COLO668 (cell line): ENCODE results near the gene UGGT2.
"Not testable (repeated sequence)": the region's sequence is repeated elsewhere in the genome, so short reads cannot be mapped to it uniquely, and the experiment has no call there.

ENCODE experiments used
- DNase-seq: peaks from one replicate; lab custom pipeline; 2025; ENCODE audit not compliant: unreplicated experiment; lab: John Stamatoyannopoulos, UW

The UGGT2 gene

GRCh38 chr13:96051946-96052345, 1.3 kb downstream of the UGGT2 start:
- not testable (repeated sequence) for DNase-seq

- not testable (repeated sequence) for DNase-seq
Measured at GRCh38 chr13:96051491-96051890, 1.7 kb downstream of the UGGT2 start.

DNA sequence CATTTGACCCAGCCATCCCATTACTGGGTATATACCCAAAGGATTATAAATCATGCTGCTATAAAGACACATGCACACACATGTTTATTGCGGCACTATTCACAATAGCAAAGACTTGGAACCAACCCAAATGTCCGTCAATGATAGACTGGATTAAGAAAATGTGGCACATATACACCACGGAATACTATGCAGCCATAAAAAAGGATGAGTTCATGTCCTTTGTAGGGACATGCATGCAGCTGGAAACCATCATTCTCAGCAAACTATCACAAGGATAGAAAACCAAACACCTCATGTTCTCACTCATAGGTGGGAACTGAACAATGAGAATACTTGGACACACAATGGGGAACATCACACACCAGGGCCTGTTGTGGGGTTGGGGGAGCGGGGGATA, 2.2 kb downstream of the UGGT2 start:
- not testable (repeated sequence) for DNase-seq

GRCh38 chr13:96046449-96047126, 6.6 kb downstream of the UGGT2 start:
- DNase-seq, result not testable (repeated sequence)

DNA sequence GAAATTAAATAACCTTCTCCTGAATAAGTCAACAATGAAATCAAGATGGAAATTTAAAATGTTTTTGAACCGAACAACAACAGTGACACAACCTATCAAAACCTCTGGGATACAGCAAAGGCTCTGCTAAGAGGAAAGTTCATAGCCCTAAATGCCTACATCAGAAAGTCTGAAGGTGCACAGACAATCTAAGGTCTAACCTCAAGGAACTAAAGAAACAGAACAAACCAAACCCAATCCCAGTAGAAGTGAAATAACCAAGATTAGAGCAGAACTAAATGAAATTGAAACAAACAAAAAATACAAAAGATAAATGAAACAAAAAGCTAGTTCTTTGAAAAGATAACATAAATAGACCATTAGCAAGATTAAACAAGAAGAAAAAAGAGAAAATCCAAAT, 9.0 kb downstream of the UGGT2 start:
- no peak for DNase-seq

- DNase-seq, result no peak
Measured at GRCh38 chr13:96041326-96042110, 11.7 kb downstream of the UGGT2 start.

DNA sequence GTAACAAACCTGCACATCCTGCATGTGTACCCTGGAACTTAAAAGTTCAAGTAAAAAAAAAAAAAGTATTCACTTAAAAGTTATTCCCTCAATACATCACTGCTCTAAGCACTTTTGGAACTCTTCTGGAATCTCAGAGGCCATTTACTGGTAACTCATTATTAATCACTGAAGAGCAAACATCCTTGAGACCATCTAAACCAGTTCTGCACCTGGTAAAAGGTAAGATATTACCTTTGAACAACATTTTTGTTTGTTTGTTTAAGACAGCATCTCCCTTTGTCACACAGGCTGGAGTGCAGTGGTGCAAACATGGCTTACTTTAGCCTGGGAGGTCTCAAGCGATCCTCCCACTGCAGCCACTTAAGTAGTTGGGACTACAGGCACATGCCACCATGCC, 16.7 kb downstream of the UGGT2 start:
- DNase-seq, result no peak

- peak; percentile 35 for DNase-seq
Measured at GRCh38 chr13:96034662-96035061, 18.5 kb downstream of the UGGT2 start.

GRCh38 chr13:96033220-96034015, 19.8 kb downstream of the UGGT2 start:
- DNase-seq, result no peak

GRCh38 chr13:96032717-96033116, 20.5 kb downstream of the UGGT2 start:
- DNase-seq, result no peak

DNA sequence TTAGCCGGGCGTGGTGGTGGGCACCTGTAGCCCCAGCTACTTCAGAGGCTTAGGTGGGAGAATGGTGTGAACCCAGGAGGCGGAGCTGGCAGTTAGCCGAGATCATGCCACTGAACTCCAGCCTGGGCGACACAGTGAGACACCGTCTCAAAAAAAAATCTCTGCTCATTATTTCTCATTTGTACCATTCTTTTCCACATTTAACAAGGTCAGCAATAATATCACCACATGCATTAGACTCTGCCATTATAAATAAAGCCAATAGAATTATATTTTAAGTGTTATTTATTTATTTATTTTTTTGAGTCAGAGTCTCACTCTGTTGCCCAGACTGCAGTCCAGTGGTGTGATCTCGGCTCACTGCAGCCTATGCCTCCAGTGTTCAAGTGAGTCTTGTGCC, 24.2 kb downstream of the UGGT2 start:
- DNase-seq, result no peak

- no peak for DNase-seq
Measured at GRCh38 chr13:96027496-96027895, 25.7 kb downstream of the UGGT2 start.

DNA sequence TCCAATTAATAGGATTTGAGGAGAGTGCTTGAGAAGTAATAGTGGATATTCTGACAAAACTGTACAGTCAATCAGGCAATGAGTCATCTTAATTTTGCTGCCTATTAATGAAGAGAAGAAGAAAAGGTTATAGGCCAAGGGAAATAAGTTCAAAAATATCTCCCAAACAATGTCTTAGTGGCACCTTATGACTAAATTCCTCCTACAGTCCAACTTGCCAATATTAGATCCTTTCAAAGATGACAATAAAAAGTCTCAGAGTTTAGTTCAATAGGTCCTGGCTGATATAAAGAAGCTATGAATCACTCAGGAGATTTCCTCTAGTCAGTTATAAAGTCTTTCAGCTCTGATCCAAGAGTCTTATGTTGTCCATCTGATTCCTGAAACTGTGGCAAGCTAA, 27.9 kb downstream of the UGGT2 start:
- no peak for DNase-seq

GRCh38 chr13:96020931-96021330, 32.3 kb downstream of the UGGT2 start:
- no peak for DNase-seq

- peak; percentile 60 for DNase-seq
Measured at GRCh38 chr13:96020155-96020575, 33.0 kb downstream of the UGGT2 start.

GRCh38 chr13:96018135-96018534, 35.1 kb downstream of the UGGT2 start:
- no peak for DNase-seq

- no peak for DNase-seq
Measured at GRCh38 chr13:96011291-96011872, 41.8 kb downstream of the UGGT2 start.

GRCh38 chr13:96003304-96003703, 49.9 kb downstream of the UGGT2 start:
- no peak for DNase-seq

DNA sequence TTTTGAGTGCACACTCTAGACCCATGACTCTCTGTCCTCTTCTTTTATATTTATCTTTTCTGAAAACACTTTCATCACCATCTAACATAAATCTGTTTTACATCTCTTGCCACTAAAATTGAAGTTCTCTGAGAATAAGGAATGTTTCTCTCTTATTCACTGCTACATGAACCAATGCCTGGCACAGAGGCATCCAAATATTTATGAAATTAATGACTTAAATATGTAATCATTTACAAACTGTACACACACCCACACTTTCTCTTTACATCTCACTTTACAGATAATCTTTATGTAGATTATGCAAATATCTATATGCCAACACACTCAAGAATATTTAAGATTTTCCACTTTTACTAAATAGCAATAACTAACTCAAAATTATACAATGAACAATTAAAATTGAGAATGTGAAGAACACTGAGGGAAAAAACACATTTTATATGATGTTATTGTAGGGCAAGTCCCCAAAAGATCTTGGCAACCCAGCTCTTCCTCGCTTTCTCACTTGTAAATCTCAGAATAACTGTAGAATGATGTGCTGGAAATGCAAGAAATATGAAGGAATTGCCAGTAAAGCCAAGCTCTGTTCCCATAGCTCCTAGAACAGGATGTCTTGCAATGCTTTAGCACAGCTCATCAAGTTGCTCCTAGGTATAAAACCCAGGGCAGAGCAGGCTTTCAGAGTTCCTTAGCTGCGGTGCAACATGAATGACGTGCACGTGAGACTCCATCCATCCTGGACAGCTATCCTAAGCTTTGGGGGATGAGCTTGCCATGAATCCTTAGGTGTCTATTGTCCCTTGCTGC, 50.7 kb downstream of the UGGT2 start:
- DNase-seq, result no peak

DNA sequence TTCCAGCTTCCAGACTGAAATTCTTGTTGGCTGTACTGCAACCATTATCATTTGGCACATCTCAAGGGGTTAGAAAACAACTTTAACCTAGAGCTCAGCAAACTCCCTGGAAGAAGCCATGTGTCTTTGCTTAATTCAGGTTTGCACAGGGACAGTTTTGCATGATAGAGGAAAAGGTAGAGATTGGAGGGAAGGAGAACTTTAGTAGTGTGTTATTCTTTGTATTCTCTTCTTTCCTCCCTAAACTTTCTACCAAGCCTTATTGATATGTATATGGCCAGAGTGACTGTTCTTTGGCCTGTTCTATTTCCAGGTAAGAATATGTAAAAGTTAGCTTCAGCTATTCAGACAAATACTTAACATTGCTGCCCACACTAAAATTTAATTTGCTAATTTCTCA, 53.1 kb downstream of the UGGT2 start:
- no peak for DNase-seq

GRCh38 chr13:95987841-95988240, 65.4 kb downstream of the UGGT2 start:
- DNase-seq, result no peak
